ENCODE data around the gene AFF4.

AFF4 gene

GRCh38 chr5:132841305-132841704, 122.1 kb downstream of the AFF4 start:
- no peaks in the 10 kb centered on the region for H3K9me3 ChIP-seq (ENCODE audit: control insufficient read depth, insufficient read depth, low read length)
- H3K4me1 ChIP-seq (ENCODE audit: control insufficient read depth, insufficient read depth, low read length) = no peaks in the 10 kb centered on the region
- no peaks in the 10 kb centered on the region for H3K27me3 ChIP-seq (ENCODE audit: control insufficient read depth, insufficient read depth, low read length)
- H3K4me3 ChIP-seq (ENCODE audit: low read depth, low read length) = no peak overlapping the region
- no peaks in the 10 kb centered on the region for H3K36me3 ChIP-seq (ENCODE audit: control insufficient read depth, insufficient read depth, low read length)
- no peak overlapping the region for H3K9ac ChIP-seq (ENCODE audit: low read depth, low read length)

- Histone ChIP-seq H3K36me3 (ENCODE audit: control insufficient read depth, insufficient read depth, low read length) (no peaks in the 10 kb centered on the region), H3K27me3 (ENCODE audit: control insufficient read depth, insufficient read depth, low read length) (no peaks in the 10 kb centered on the region), H3K9ac (ENCODE audit: low read depth, low read length) (no peak overlapping the region), H3K4me3 (ENCODE audit: low read depth, low read length) (no peak overlapping the region), H3K9me3 (ENCODE audit: control insufficient read depth, insufficient read depth, low read length) (no peaks in the 10 kb centered on the region), H3K4me1 (ENCODE audit: control insufficient read depth, insufficient read depth, low read length) (no peaks in the 10 kb centered on the region)
These were observed 122.5 kb downstream of the AFF4 start for GRCh38 chr5:132840896-132841295.

DNA sequence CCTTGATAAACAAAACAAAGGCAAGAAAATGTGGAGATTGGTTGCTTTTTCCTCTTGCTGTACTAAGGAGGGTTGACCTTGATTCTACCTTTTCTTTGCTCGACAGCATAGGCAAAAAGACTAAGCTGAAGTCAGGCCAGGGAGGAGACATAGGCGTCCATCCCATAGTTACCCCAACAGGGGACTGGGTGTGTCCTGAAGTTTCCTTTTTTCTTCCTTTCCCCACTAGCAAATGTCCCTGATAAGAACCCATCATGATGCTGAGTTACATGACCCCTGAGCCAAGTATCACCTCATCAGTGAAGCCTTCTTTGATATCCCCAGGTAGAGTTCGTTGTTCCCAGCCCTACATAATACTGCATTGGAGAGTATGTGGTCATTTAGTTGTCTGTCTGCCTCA, 123.1 kb downstream of the AFF4 start:
- no peak overlapping the region for H3K9ac ChIP-seq (ENCODE audit: low read depth, low read length)
- H3K4me1 ChIP-seq (ENCODE audit: control insufficient read depth, insufficient read depth, low read length) = peaks cover 2% of the 10 kb centered on the region
- no peak overlapping the region for H3K4me3 ChIP-seq (ENCODE audit: low read depth, low read length)

DNA sequence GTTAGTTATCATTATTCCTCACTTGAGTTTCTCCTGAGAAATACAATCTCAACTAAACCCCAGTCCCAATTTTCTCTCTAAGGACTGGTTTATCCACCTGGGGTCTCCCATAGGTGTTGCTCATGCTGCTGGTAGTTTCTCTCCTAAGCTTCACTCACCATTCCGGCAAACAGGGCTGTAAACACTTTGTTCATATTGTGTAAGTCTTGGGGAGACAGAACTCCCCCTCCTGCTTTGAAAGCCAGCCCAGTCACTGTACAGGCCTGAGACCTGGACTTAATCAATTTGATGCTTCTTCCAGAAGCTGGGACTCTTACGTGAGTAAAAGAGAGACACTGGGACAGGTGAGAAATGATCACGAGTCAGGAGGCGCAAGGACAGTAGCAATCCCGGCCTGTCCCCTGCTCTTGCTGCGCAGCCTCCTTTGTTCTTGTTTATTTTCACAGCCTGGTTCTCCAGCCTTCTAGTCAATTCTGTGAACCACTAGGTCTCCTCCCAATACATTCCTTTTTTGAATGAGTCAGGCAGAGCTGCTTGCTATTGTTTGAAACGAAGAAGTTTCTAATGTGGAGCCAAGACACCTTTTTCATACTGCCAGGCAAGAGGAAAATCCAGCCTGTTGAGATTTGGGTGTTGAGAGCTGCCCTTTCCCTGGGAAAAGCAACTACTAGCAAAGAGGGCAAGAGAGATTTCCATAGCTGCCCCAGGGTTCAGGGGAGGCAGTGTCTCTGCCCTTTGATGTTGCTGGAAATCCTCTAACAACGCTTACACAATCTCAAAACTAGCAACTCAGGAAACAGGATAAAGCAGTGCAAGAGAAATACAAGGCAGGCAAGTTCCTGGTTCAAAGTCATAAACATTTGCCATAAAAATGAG, 123.8 kb downstream of the AFF4 start:
- Histone ChIP-seq H3K4me3 (ENCODE audit: low read depth, low read length) (no peak overlapping the region), H3K9me3 (ENCODE audit: control insufficient read depth, insufficient read depth, low read length) (no peaks in the 10 kb centered on the region), H3K4me1 (ENCODE audit: control insufficient read depth, insufficient read depth, low read length) (peaks cover 2% of the 10 kb centered on the region), H3K27me3 (ENCODE audit: control insufficient read depth, insufficient read depth, low read length) (no peaks in the 10 kb centered on the region), H3K9ac (ENCODE audit: low read depth, low read length) (no peak overlapping the region), H3K36me3 (ENCODE audit: control insufficient read depth, insufficient read depth, low read length) (no peaks in the 10 kb centered on the region)

More for the DNA sequence above, 123.1 kb downstream of the AFF4 start:
- Histone ChIP-seq H3K27me3 (ENCODE audit: control insufficient read depth, insufficient read depth, low read length) (no peaks in the 10 kb centered on the region), H3K36me3 (ENCODE audit: control insufficient read depth, insufficient read depth, low read length) (no peaks in the 10 kb centered on the region), H3K9me3 (ENCODE audit: control insufficient read depth, insufficient read depth, low read length) (no peaks in the 10 kb centered on the region)

GRCh38 chr5:132838516-132839282, 124.7 kb downstream of the AFF4 start:
- no peaks in the 10 kb centered on the region for H3K9me3 ChIP-seq (ENCODE audit: control insufficient read depth, insufficient read depth, low read length)
- no peak overlapping the region for H3K4me3 ChIP-seq (ENCODE audit: low read depth, low read length)
- peaks cover 2% of the 10 kb centered on the region for H3K4me1 ChIP-seq (ENCODE audit: control insufficient read depth, insufficient read depth, low read length)
- H3K36me3 ChIP-seq (ENCODE audit: control insufficient read depth, insufficient read depth, low read length) = no peaks in the 10 kb centered on the region
- H3K27me3 ChIP-seq (ENCODE audit: control insufficient read depth, insufficient read depth, low read length) = no peaks in the 10 kb centered on the region
- no peak overlapping the region for H3K9ac ChIP-seq (ENCODE audit: low read depth, low read length)

- Histone ChIP-seq H3K4me1 (ENCODE audit: control insufficient read depth, insufficient read depth, low read length) (peaks cover 2% of the 10 kb centered on the region), H3K36me3 (ENCODE audit: control insufficient read depth, insufficient read depth, low read length) (no peaks in the 10 kb centered on the region), H3K4me3 (ENCODE audit: low read depth, low read length) (no peak overlapping the region), H3K9ac (ENCODE audit: low read depth, low read length) (no peak overlapping the region), H3K27me3 (ENCODE audit: control insufficient read depth, insufficient read depth, low read length) (peaks cover 5% of the 10 kb centered on the region), H3K9me3 (ENCODE audit: control insufficient read depth, insufficient read depth, low read length) (no peaks in the 10 kb centered on the region)
These were observed 125.6 kb downstream of the AFF4 start for GRCh38 chr5:132837868-132838267.

- no peak overlapping the region for H3K9ac ChIP-seq (ENCODE audit: low read depth, low read length)
- no peaks in the 10 kb centered on the region for H3K9me3 ChIP-seq (ENCODE audit: control insufficient read depth, insufficient read depth, low read length)
- H3K36me3 ChIP-seq (ENCODE audit: control insufficient read depth, insufficient read depth, low read length) = no peaks in the 10 kb centered on the region
- peaks cover 13% of the 10 kb centered on the region for H3K27me3 ChIP-seq (ENCODE audit: control insufficient read depth, insufficient read depth, low read length)
- no peak overlapping the region for H3K4me3 ChIP-seq (ENCODE audit: low read depth, low read length)
- peaks cover 2% of the 10 kb centered on the region for H3K4me1 ChIP-seq (ENCODE audit: control insufficient read depth, insufficient read depth, low read length)
These were observed 126.6 kb downstream of the AFF4 start for GRCh38 chr5:132836852-132837251.

DNA sequence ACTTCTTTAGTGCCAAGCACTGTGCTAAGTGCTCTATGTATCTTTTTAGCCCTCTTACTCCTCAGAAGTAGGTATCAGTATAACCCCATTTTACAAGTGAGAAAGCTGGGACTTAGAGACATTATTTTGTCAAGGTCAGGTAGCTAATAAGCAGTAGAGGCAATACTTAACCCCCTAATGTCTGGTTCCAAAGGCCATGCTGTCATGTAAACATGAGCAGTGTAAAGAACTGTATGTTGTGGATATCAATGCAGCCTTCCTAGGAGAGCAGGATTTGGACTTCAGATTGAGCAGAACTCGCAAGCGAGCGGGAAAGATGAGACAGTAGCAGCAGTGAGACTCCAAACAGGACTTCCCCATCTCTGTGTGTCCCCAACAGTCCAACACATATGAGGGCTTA, 129.4 kb downstream of the AFF4 start:
- H3K9me3 ChIP-seq (ENCODE audit: control insufficient read depth, insufficient read depth, low read length) = no peaks in the 10 kb centered on the region
- peaks cover 2% of the 10 kb centered on the region for H3K4me1 ChIP-seq (ENCODE audit: control insufficient read depth, insufficient read depth, low read length)
- H3K4me3 ChIP-seq (ENCODE audit: low read depth, low read length) = no peak overlapping the region
- H3K9ac ChIP-seq (ENCODE audit: low read depth, low read length) = no peak overlapping the region
- peaks cover 36% of the 10 kb centered on the region for H3K27me3 ChIP-seq (ENCODE audit: control insufficient read depth, insufficient read depth, low read length)
- H3K36me3 ChIP-seq (ENCODE audit: control insufficient read depth, insufficient read depth, low read length) = no peaks in the 10 kb centered on the region

GRCh38 chr5:132832612-132833011, 130.8 kb downstream of the AFF4 start:
- Histone ChIP-seq H3K4me3 (ENCODE audit: low read depth, low read length) (no peak overlapping the region), H3K4me1 (ENCODE audit: control insufficient read depth, insufficient read depth, low read length) (peaks cover 2% of the 10 kb centered on the region), H3K27me3 (ENCODE audit: control insufficient read depth, insufficient read depth, low read length) (peaks cover 50% of the 10 kb centered on the region), H3K9ac (ENCODE audit: low read depth, low read length) (no peak overlapping the region), H3K9me3 (ENCODE audit: control insufficient read depth, insufficient read depth, low read length) (no peaks in the 10 kb centered on the region), H3K36me3 (ENCODE audit: control insufficient read depth, insufficient read depth, low read length) (no peaks in the 10 kb centered on the region)

- Histone ChIP-seq H3K4me1 (ENCODE audit: control insufficient read depth, insufficient read depth, low read length) (peaks cover 3% of the 10 kb centered on the region), H3K27me3 (ENCODE audit: control insufficient read depth, insufficient read depth, low read length) (peaks cover 63% of the 10 kb centered on the region), H3K9me3 (ENCODE audit: control insufficient read depth, insufficient read depth, low read length) (no peaks in the 10 kb centered on the region), H3K4me3 (ENCODE audit: low read depth, low read length) (peak overlapping the region; percentile 73), H3K9ac (ENCODE audit: low read depth, low read length) (peak overlapping the region; percentile 26), H3K36me3 (ENCODE audit: control insufficient read depth, insufficient read depth, low read length) (no peaks in the 10 kb centered on the region)
These were observed 132.2 kb downstream of the AFF4 start for GRCh38 chr5:132831095-132831860.

GRCh38 chr5:132830436-132831094, 132.9 kb downstream of the AFF4 start, which contains the start of gene SHROOM1:
TSS of gene SHROOM1 (minus strand) at chr5:132830647. CDS start at chr5:132826140, 4,507 bp downstream.
- H3K9ac ChIP-seq (ENCODE audit: low read depth, low read length) = peak within 1 kb of the TSS; percentile 26
- peaks cover 68% of the 10 kb centered on the region for H3K27me3 ChIP-seq (ENCODE audit: control insufficient read depth, insufficient read depth, low read length)
- no peaks in the 10 kb centered on the region for H3K36me3 ChIP-seq (ENCODE audit: control insufficient read depth, insufficient read depth, low read length)
- H3K4me3 ChIP-seq (ENCODE audit: low read depth, low read length) = peak within 1 kb of the TSS; percentile 73
- peaks cover 4% of the 10 kb centered on the region for H3K4me1 ChIP-seq (ENCODE audit: control insufficient read depth, insufficient read depth, low read length)
- no peaks in the 10 kb centered on the region for H3K9me3 ChIP-seq (ENCODE audit: control insufficient read depth, insufficient read depth, low read length)

Data from iPS-15b (cell line).